IMR-90 (cell line): ENCODE data around the gene NAB1.

Source experiments
- CEBPB ChIP-seq: IDR thresholded peaks from 2 replicates; pipeline ENCODE4 v1.6.1; 2012; ENCODE audit warnings: low read depth, low read length, improper control_type of control experiment
- FOS ChIP-seq: fragments of 150-350 bp; IDR thresholded peaks from 2 replicates; pipeline ENCODE4 v1.6.1; 2016; ENCODE audit warnings: low read depth, low read length
- MAFK ChIP-seq: IDR thresholded peaks from 2 replicates; pipeline ENCODE4 v1.6.1; 2012; ENCODE audit warnings: low read depth, low read length, improper control_type of control experiment
- POLR2A ChIP-seq: IDR thresholded peaks from 2 replicates; pipeline ENCODE4 v1.6.1; 2012; ENCODE audit warnings: mild to moderate bottlenecking, low read depth, low read length
- RAD21 ChIP-seq: IDR thresholded peaks from 2 replicates; pipeline ENCODE4 v1.6.1; 2012; ENCODE audit warnings: low read length, improper control_type of control experiment
- RFX5 ChIP-seq: IDR thresholded peaks from 2 replicates; pipeline ENCODE4 v1.8.0; 2012; ENCODE audit warnings: low read depth, mild to moderate bottlenecking, low read length, moderate library complexity
- SMC3 ChIP-seq: fragments of 150-350 bp; IDR thresholded peaks from 2 replicates; pipeline ENCODE4 v1.6.1; 2016; ENCODE audit warnings: low read depth, mild to moderate bottlenecking, antibody characterized with exemption, low read length, moderate library complexity
- USF2 ChIP-seq: fragments of 150-350 bp; IDR thresholded peaks from 2 replicates; pipeline ENCODE4 v1.6.1; 2017; ENCODE audit warnings: mild to moderate bottlenecking, antibody characterized with exemption, low read length, low read depth
- TF ChIP-seq, protein P1 (sequence below): conservative IDR thresholded peaks from 2 replicates; pipeline ENCODE4 v1.5.1; 2012; ENCODE audit warnings: mild to moderate bottlenecking, low read depth, low read length, improper control_type of control experiment

GRCh38 chr2:190740449-190740848 is 91.6 kb downstream of the NAB1 start:
- TF ChIP-seq, protein P1, sequence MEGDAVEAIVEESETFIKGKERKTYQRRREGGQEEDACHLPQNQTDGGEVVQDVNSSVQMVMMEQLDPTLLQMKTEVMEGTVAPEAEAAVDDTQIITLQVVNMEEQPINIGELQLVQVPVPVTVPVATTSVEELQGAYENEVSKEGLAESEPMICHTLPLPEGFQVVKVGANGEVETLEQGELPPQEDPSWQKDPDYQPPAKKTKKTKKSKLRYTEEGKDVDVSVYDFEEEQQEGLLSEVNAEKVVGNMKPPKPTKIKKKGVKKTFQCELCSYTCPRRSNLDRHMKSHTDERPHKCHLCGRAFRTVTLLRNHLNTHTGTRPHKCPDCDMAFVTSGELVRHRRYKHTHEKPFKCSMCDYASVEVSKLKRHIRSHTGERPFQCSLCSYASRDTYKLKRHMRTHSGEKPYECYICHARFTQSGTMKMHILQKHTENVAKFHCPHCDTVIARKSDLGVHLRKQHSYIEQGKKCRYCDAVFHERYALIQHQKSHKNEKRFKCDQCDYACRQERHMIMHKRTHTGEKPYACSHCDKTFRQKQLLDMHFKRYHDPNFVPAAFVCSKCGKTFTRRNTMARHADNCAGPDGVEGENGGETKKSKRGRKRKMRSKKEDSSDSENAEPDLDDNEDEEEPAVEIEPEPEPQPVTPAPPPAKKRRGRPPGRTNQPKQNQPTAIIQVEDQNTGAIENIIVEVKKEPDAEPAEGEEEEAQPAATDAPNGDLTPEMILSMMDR = no peak
- no peak for TF ChIP-seq USF2
- TF ChIP-seq RFX5 = no peak
- TF ChIP-seq RAD21 = no peak
- TF ChIP-seq POLR2A = no peak
- no peak for TF ChIP-seq FOS
- TF ChIP-seq CEBPB = no peak
- TF ChIP-seq MAFK = no peak
- no peak for TF ChIP-seq SMC3
